IgD-negative memory B cell (primary cell): ENCODE measurements around the gene PLEKHN1. TPM values are rescaled to one million over a fixed set of nuclear protein-coding genes. Genes with fewer than 3 reads are reported as not detected.

ENCODE experiments used
- H3K27ac Mint-ChIP-seq, 3 donors: one replicate each; pipeline ENCODE4 v1.8.0; 2020 to 2022; ENCODE audit warnings: mild to moderate bottlenecking in 3 of 3, mixed read lengths in 3 of 3, moderate library complexity in 1 of 3
- H3K27me3 Mint-ChIP-seq: one replicate; pipeline ENCODE4 v1.8.0; 2021; ENCODE audit warnings: mixed read lengths
- H3K36me3 Mint-ChIP-seq: one replicate; pipeline ENCODE4 v1.8.0; 2020; ENCODE audit warnings: mild to moderate bottlenecking, mixed read lengths
- H3K4me1 Mint-ChIP-seq, 3 donors: one replicate each; pipeline ENCODE4 v1.8.0; 2020 to 2022; ENCODE audit warnings: mixed read lengths in 3 of 3, mild to moderate bottlenecking in 1 of 3
- H3K4me3 Mint-ChIP-seq, 4 donors: one replicate each; pipeline ENCODE4 v1.8.0; 2020 to 2022; ENCODE audit warnings: mild to moderate bottlenecking in 4 of 4, mixed read lengths in 4 of 4, moderate library complexity in 3 of 4
- H3K9me3 Mint-ChIP-seq, 3 donors: one replicate each; pipeline ENCODE4 v1.8.0; 2020 to 2021; ENCODE audit warnings: mixed read lengths in 3 of 3, mild to moderate bottlenecking in 1 of 3
- polyA plus RNA-seq: library from polyadenylated mRNA; unstranded; fragments of 300-500 nt; fragmentation: Illumina TruSeq; gene quantifications from one replicate; pipeline ENCODE4 v1.2.3, GENCODE V29; 2021

The PLEKHN1 gene
- polyA plus RNA-seq, 1 donor from 2014 or later: 0.14 TPM

DNA sequence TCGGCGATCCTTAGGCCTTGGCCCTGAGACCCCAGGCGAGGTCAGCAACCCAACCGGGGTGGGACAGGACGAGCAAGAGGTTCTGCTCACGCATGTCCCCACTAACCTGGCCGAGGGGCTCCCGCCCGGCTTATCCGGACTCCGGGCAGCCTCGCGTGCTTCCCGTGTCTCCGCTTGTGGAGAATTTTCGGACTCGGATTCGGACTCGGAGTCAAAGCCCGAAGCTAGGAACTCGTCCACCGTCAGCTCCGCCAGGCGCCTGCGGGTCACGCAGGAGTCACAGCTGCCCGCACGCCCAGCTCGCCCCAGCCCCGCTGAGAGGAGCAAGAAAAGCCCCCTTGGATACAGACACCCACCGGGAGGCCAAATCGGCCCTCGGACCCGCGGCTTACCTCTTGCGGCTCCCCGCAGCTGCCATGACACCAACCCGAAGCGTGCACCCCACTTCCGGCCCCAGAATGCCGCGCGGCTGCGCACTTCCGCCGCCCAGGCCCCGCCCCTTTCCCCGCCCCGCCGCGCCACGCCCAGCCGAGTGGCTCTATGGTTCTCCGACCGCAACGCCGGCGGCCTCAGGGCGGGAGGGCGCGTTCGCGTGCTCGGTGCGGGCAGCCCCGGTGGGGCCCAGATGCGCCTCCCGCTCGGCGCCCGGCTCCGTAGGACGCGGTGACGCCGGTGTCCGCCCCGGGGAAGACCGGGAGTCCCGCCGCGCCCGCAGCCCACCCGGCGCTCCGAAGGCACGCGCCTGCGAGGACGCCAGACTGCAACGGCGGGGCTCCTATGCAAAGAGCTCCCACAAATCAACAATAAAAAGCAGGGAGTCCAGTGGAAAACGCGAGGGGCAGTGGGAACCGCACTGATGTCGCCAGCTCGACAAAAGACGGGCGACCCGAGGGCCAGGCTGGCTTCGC is 7.2 kb upstream of the PLEKHN1 start, which contains the start of gene NOC2L:
TSS of gene NOC2L (minus strand) at position 434 of the 908 bp plus-strand sequence. CDS start at position 418, 16 bp downstream.
- Mint-ChIP-seq H3K9me3 (no peaks in the 10 kb centered on the region), H3K36me3 (peaks cover 6% of the 10 kb centered on the region), H3K4me3 (peak within 1 kb of the TSS; percentile 87 to 94 (median 92)), H3K27me3 (no peaks in the 10 kb centered on the region), H3K4me1 (peaks cover 4 to 10% (median 7%) of the 10 kb centered on the region in 3 donors), H3K27ac (peak within 1 kb of the TSS in 2 of 3 donors; percentile 62 to 72)

DNA sequence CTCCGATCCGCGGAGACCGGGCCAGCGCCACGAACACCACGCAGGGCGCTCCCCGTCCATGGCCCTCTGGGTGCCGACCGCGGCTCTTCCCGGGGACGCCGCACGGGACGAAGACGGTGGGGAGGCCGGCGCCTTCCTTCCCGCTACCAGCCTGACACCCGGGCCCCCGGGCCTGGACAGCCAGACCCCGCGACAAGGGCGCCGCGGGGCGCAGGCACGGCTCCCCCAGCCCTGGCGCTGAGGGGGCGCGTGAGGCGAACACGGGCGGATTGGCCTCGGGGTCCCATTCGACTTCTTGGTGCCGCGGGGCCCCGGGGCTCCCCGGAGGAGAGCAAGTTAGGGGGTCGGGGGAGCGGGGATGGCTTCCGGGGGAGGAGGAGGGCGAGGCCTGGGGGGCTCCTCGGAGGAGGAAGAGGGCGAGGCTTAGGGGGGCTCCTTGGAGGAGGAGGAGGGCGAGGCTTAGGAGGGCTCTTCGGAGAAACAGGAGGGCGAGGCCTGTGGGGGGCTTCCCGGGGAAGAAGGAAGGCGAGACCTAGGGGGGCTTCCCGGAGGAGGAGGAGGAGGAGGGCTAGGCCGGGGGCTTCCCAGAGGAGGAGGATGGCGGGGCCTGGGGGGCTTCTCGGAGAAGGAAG is 6.4 kb upstream of the PLEKHN1 start:
- no peaks in the 10 kb centered on the region for H3K27me3 Mint-ChIP-seq
- H3K27ac Mint-ChIP-seq: no peak overlapping the region
- H3K4me3 Mint-ChIP-seq: peak overlapping the region; percentile 53 to 90 (median 77)
- peaks cover 6% of the 10 kb centered on the region for H3K36me3 Mint-ChIP-seq
- no peaks in the 10 kb centered on the region for H3K9me3 Mint-ChIP-seq
- peaks cover 4 to 10% (median 7%) of the 10 kb centered on the region in 3 donors for H3K4me1 Mint-ChIP-seq

DNA sequence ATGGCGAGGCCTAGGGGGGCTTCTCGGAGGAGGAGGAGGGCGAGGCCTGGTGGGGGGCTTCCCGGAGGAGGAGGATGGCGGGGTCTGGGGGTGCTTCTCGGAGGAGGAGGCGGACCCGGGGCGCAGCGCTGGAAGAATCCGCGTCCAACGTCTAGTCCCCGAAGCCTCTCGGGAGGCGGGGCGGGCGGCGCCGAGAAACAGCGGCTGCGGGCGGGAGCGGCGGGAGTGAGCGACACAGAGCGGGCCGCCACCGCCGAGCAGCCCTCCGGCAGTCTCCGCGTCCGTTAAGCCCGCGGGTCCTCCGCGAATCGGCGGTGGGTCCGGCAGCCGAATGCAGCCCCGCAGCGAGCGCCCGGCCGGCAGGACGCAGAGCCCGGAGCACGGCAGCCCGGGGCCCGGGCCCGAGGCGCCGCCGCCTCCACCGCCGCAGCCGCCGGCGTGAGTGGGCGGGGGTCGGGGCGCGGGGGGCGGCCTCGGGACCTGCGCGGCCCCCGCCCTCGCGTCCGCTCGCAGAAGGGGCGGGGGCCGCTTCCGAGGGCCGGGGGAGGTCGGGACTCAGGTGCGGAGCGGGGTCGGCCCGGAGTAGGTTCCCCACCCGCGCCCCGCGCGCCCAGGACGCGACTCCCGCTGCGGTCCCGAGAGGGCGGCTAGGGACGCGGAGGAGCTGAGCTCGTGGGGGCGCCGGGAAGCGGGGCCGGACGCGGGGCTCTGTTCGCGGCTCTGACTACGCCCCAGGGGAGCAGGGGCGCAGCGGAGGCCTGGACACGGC is 5.7 kb upstream of the PLEKHN1 start, which contains the start of gene KLHL17:
TSS of gene KLHL17 (plus strand) at position 222 of the 769 bp plus-strand sequence. CDS start at position 332, 110 bp downstream.
- Mint-ChIP-seq H3K36me3 (peaks cover 1% of the 10 kb centered on the region), H3K4me1 (peaks cover 4 to 10% (median 7%) of the 10 kb centered on the region in 3 donors), H3K27ac (no peak within 1 kb of the TSS), H3K27me3 (no peaks in the 10 kb centered on the region), H3K4me3 (peak within 1 kb of the TSS; percentile 87 to 94 (median 92)), H3K9me3 (no peaks in the 10 kb centered on the region)

DNA sequence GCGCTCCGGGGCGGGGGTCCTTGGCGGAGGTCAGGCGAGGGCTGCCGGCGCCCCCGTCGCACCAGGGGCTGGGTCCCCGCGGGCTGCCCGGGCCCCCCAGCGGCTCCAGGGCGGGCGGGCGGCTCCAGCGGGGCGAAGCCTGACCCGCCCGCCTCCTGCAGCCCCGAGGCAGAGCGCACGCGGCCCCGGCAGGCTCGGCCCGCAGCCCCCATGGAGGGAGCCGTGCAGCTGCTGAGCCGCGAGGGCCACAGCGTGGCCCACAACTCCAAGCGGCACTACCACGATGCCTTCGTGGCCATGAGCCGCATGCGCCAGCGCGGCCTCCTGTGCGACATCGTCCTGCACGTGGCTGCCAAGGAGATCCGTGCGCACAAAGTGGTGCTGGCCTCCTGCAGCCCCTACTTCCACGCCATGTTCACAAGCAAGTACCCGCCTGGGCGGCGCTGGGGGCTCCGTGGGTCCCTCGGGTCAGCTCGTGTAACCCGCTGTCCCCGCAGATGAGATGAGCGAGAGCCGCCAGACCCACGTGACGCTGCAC is 5.1 kb upstream of the PLEKHN1 start:
- peak overlapping the region; percentile 49 to 86 (median 67) for H3K4me3 Mint-ChIP-seq
- H3K9me3 Mint-ChIP-seq: no peaks in the 10 kb centered on the region
- peaks cover 4 to 10% (median 7%) of the 10 kb centered on the region in 3 donors for H3K4me1 Mint-ChIP-seq
- H3K36me3 Mint-ChIP-seq: peaks cover 1% of the 10 kb centered on the region
- no peak overlapping the region for H3K27ac Mint-ChIP-seq
- H3K27me3 Mint-ChIP-seq: no peaks in the 10 kb centered on the region

DNA sequence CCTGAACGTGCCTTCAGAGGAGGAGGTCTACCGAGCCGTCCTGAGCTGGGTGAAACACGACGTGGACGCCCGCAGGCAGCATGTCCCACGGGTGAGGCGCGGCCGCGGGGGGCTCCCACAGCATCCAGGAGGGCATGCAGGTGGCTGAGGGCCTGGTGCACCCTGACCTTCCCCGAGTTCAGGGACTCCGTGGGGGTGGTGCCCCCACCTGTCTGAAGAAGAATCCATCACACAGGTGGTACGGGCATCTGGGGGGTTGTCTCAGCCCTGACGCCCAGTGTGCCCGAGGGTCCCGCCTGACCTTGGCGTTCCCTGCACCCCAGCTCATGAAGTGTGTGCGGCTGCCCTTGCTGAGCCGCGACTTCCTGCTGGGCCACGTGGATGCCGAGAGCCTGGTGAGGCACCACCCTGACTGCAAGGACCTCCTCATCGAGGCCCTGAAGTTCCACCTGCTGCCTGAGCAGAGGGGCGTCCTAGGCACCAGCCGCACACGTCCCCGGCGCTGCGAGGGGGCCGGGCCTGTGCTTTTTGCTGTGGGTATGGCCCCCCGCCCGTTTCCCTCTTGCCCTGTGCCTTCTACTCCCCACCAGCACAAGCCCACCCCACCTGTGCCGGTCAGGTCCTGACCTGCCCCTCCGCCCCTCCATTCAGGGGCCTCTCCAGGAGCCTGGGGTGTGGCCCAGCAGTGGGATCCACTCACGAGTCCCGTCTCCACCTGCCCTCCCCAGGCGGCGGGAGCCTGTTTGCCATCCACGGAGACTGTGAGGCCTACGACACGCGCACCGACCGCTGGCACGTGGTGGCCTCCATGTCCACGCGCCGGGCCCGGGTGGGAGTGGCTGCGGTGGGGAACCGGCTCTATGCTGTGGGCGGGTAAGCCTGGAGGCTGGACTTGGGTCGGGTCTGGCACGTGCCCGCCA is 3.6 kb upstream of the PLEKHN1 start:
- no peaks in the 10 kb centered on the region for H3K27me3 Mint-ChIP-seq
- H3K4me1 Mint-ChIP-seq: peaks cover 1 to 8% (median 4%) of the 10 kb centered on the region in 3 donors
- H3K4me3 Mint-ChIP-seq: peak overlapping the region; percentile 62 to 91 (median 78)
- H3K27ac Mint-ChIP-seq: no peak overlapping the region
- no peaks in the 10 kb centered on the region for H3K9me3 Mint-ChIP-seq
- peaks cover 1% of the 10 kb centered on the region for H3K36me3 Mint-ChIP-seq

DNA sequence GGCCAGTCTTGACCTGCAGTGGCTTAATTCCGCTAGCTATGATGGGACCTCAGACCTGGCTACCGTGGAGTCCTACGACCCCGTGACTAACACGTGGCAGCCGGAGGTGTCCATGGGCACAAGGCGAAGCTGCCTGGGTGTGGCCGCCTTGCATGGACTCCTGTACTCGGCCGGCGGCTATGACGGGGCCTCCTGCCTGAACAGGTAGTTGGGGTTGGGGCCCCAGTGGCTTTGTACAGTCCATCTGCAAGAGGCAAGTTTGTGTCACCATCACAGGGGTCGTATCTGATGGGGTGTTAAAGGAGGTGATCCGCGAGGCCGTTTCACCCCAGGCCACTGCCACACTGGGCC is 3.0 kb upstream of the PLEKHN1 start:
- no peaks in the 10 kb centered on the region for H3K27me3 Mint-ChIP-seq
- H3K4me1 Mint-ChIP-seq: peaks cover 0 to 3% (median 2%) of the 10 kb centered on the region in 3 donors
- peaks cover 1% of the 10 kb centered on the region for H3K36me3 Mint-ChIP-seq
- H3K4me3 Mint-ChIP-seq: no peak overlapping the region
- H3K27ac Mint-ChIP-seq: no peak overlapping the region
- no peaks in the 10 kb centered on the region for H3K9me3 Mint-ChIP-seq

DNA sequence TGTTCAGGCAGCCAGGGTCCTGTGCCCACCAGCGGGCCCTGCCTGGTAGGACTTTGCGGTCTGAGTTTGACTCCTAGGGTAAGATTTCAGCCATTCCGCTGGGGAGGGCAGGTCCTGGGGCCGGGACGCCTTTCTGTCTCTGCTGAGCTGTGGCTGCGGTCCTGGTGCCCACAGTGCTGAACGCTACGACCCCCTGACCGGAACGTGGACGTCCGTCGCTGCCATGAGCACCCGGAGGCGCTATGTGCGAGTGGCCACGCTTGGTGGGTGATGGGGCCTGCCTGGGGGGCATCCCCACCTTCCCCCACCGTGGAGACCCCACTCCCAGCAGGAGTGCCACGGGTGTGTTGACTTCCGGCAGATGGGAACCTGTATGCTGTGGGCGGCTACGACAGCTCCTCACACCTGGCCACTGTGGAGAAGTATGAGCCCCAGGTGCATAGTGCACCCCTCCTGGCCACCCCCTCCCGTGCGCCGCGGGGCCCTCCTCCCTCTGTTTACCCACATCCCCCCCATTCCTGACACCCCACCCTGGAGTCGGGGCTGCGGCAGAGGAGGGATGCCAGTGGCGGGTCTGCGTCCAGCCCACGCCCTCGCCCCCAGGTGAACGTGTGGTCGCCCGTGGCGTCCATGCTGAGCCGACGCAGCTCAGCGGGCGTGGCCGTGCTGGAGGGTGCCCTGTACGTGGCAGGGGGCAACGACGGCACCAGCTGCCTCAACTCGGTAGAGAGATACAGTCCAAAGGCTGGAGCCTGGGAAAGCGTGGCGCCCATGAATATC is 2.3 kb upstream of the PLEKHN1 start:
- peaks cover 2% of the 10 kb centered on the region for H3K27me3 Mint-ChIP-seq
- no peaks in the 10 kb centered on the region for H3K9me3 Mint-ChIP-seq
- no peaks in the 10 kb centered on the region for H3K36me3 Mint-ChIP-seq
- H3K4me1 Mint-ChIP-seq: no peaks in the 10 kb centered on the region
- no peak overlapping the region for H3K27ac Mint-ChIP-seq
- no peak overlapping the region for H3K4me3 Mint-ChIP-seq

DNA sequence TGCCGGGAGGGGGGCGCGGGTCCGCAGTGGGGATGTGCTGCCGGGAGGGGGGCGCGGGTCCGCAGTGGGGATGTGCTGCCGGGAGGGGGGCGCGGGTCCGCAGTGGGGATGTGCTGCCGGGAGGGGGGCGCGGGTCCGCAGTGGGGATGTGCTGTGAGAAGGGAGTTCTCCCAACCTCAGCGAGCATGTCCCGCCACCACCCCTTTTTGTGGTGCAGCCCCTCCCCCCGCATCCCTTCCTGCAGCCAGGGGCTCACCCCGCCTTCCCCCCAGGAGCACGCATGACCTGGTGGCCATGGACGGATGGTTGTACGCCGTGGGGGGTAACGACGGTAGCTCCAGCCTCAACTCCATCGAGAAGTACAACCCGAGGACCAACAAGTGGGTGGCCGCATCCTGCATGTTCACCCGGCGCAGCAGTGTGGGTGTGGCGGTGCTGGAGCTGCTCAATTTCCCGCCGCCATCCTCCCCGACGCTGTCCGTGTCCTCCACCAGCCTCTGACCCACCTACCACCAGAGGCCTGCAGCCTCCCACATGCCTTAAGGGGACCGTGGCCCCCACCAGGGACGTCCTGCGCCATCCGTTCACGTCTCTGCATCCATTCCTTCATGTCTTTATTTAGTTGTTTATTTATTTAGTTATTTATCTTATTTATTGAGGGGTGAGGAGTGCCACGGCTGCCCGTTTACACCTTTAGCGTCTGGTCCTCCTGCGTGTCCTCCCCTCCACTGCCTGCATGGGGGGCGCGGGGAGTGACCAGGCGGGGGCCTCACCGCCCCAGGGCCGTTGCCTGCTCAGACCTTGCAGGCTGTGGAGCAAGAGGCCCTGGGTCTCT is 1.4 kb upstream of the PLEKHN1 start:
- Mint-ChIP-seq H3K27ac (peak overlapping the region in 1 of 3 donors; percentile 35), H3K9me3 (no peaks in the 10 kb centered on the region), H3K4me3 (peak overlapping the region in 1 of 4 donors; percentile 67), H3K36me3 (no peaks in the 10 kb centered on the region), H3K27me3 (peaks cover 2% of the 10 kb centered on the region), H3K4me1 (no peaks in the 10 kb centered on the region)

DNA sequence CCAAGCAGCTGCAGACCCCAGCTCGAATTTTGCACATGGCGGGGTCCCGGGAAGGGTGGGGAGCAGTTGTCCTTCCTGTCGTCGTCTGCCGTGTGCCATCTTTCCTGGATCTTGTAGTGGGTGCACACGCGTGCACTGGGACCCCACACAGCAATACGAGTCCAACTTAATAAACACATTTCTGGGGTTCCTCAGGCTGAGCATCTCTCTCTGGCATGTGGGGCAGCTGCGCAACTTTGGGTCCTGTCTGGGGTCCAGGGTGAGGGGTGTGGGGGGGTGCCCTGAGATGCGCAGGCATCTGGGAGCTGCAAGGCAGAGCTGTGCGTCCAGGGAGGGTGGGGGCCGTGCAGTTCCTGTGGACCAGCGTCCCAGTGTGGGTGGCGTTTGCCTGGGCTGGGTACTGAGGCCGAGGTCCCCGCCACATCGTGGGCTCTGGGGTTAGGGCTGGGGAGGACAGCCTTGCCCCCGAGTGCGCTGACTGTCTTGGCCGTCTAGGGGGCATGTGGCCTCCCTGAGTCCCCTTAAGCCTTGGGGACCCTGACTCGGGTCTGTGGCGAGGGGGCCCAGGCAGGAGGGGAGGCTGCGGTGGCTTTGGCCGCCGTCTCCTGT is 652 bp upstream of the PLEKHN1 start:
- peak overlapping the region in 1 of 3 donors; percentile 35 for H3K27ac Mint-ChIP-seq
- no peaks in the 10 kb centered on the region for H3K9me3 Mint-ChIP-seq
- no peaks in the 10 kb centered on the region for H3K4me1 Mint-ChIP-seq
- no peaks in the 10 kb centered on the region for H3K36me3 Mint-ChIP-seq
- peak overlapping the region in 3 of 4 donors; percentile 44 to 67 (median 58) for H3K4me3 Mint-ChIP-seq
- peaks cover 2% of the 10 kb centered on the region for H3K27me3 Mint-ChIP-seq

DNA sequence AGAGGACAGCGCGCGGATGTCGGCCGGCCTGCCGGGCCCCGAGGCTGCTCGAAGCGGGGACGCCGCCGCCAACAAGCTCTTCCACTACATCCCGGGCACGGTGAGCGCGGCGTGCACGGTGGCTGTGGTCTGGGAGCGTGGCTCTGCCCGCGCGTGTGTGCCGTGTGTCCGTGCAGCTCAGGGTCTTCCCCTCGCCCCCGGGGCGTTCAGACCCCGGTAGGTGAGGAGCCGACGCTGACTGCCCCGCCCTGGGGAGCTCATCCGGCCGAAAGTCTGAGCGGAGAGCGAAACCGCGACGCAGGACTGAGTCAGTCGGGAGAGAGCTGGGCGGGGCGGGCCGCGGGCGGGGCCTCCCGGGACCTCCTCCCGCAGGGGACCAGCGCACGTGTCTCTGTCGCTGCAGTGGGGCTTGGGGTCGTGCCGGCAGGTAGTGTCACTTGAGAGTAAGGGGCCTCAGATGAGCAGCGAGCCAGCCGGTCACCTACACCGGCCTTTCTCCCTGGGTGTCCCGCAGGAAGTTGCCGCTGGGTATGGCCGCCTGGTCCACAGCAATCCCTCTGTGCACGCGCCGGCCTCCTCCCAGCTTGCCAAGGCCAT is 520 bp downstream of the PLEKHN1 start:
- Mint-ChIP-seq H3K27me3 (peaks cover 3% of the 10 kb centered on the region), H3K27ac (no peak overlapping the region), H3K9me3 (no peaks in the 10 kb centered on the region), H3K4me1 (no peaks in the 10 kb centered on the region), H3K4me3 (peak overlapping the region; percentile 74 to 84 (median 78)), H3K36me3 (no peaks in the 10 kb centered on the region)

DNA sequence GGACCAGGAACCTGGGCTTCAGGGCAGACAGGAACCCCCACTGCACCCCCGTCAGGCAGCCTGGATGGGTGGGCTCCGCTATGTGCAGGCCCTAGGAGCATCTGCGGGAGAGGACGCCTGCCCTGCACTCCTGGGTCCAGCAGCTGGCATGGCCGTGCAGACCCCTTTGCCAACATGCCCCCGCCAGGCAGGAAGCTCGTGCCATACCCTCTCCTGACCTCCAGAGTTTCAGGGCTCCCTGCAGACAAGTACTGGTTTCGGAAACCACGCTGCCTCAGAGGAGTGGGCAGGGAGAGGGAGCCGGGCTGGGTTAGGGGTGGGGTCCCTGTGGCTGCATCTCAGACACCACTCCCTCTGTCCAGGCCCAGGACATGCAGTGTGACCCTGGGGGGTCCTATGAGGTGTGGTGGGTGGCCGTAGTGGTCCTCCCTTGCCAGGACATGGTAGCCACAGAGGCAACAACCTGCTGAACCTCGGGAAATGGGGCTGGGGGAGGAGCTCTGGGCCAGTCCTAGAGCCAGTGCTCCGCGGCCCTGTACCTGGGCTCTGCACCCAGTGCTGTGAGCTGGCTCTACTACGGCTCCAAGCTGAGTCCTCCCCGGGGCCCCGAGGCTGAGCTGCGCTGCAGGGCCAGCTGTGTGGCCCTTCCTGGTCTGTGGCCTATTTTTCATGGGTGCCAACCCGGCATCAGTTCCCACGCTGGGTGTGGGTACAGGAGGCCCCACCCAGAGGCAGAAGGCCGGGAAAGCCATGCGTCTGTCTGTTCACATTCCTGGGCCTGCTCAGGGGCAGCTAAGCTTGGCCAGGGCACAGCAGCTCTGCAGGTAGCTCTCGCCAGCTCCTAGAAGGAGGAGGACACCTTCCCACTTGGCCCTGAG is 1.4 kb downstream of the PLEKHN1 start:
- no peaks in the 10 kb centered on the region for H3K9me3 Mint-ChIP-seq
- H3K4me1 Mint-ChIP-seq: no peaks in the 10 kb centered on the region
- peak overlapping the region in 2 of 4 donors; percentile 37 to 76 for H3K4me3 Mint-ChIP-seq
- peaks cover 3% of the 10 kb centered on the region for H3K27me3 Mint-ChIP-seq
- no peak overlapping the region for H3K27ac Mint-ChIP-seq
- H3K36me3 Mint-ChIP-seq: no peaks in the 10 kb centered on the region
